T47D (cell line): Measurements from ENCODE around the gene RBM33.

Experiments used
- DNase-seq, 2 experiments: peaks; one replicate each; pipeline versions ENCODE4 v3.0.0 to v3.0.0-alpha.2; 2011 to 2012; ENCODE audit warnings: low read depth in 1 of 2, low spot score in 1 of 2
- JUND ChIP-seq: IDR thresholded peaks from 2 replicates; pipeline ENCODE4 v1.6.1; 2012; ENCODE audit warnings: low read depth
- in situ Hi-C: cut with HindIII; loops from 2 replicates; pipeline ENCODE4 v1.10.0; 2016; ENCODE audit warnings: low sequenced_read_pairs, low pct_unique_long_range_greater_than_20kb

The RBM33 gene

DNA sequence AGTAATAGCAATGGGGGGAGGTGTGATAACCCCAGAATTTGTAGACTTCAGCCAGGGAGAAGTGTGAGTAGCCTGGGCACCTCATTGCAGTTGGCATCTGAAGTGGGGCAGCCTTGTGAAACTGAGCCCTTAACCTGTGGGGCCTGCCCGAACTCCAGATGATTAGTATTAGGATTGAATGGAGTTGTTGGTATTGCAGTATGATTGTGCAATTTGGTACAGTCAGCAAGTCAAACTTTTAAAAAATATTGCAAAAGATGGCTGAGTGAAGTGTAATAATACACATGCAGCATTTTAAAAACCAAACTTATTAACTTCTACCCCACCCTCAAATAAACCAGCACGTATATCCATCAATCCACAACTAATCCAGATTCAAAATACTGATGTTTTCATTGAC, 9.3 kb downstream of the RBM33 start:
- DNase-seq = no peak
- in situ Hi-C loops = no loop called here

DNA sequence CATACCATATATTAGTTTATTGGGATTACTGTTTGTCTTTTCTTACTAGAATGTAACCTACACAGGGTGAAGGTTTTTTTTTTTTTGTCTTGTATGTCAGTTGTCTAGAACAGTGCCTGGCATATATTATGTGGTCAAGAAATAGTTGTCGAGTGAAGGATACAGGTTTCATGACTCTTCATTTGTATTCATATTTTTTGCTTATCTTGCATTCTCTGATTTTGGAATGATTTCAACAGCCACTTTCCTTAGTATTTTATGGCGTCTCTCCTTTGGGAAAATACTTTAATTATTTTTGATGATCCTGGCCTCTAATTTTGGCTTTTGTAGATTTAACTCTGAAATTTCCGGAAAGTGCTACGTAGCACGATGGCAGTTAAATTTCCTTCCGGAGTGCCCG, 12.4 kb downstream of the RBM33 start:
- no peak for TF ChIP-seq JUND
- in situ Hi-C loops = no loop called here
- no peak for DNase-seq

More for the DNA sequence above, 9.3 kb downstream of the RBM33 start:
- TF ChIP-seq JUND = no peak

DNA sequence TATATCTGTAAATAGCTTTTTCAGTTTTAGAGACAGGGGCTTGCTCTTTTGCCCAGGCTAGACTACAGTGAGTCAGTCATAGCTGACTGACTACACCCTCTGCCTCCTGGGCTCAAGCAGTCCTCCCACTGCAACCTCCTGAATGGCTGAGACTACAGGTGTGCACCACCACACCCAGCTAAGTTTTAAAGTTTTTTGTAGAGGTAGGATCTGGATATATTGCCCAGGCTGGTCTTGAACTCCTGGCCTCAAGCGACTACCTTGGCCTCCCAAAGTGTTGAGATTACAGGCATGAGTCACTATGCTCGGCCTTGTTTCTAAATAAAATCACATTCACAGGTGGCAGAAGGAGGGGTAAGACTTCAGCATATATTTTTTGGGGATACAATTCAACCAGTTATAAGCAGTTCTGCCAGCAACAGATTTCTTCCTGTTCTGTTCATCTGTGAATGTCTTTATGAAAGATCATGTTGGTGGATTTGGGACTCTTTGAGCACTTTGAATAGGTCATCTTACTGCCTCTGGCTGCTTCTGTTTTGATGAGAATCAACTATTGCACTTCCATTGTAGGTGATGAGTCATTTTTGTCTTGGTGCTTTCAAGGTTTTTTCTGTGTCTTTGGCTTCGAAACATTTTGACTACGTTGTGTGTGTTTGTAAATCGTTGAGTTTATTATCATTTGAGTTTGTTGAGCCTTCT, 15.7 kb downstream of the RBM33 start:
- DNase-seq = no peak
- TF ChIP-seq JUND = no peak
- in situ Hi-C loops = no loop called here

- no peak for DNase-seq
- in situ Hi-C loops = no loop called here
- no peak for TF ChIP-seq JUND
Measured at GRCh38 chr7:155660758-155661093, 16.3 kb downstream of the RBM33 start.

GRCh38 chr7:155662343-155663043, 18.0 kb downstream of the RBM33 start:
- in situ Hi-C loops = no loop called here
- DNase-seq = no peak
- TF ChIP-seq JUND = no peak

DNA sequence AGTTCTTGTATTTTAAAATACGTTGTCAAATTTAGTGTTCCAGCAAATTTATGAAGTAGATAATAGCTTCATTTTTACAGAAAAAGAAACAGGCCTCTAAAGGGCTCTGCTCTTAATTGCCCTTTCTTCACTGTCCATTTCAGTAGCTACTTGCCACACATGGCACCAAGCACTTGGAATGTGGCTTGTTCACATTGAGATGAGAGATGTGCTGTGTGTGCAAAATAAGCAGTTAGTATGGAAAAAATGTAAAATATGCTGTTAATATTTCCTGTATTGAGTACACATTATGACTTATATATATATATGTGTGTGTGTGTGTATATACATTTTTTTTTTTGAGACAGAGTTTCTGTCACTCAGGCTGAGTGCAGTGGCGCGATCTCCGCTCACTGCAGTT, 19.5 kb downstream of the RBM33 start:
- DNase-seq = peak in 1 of 2 experiments; percentile 22
- no peak for TF ChIP-seq JUND
- in situ Hi-C loops = no loop called here

- in situ Hi-C loops = no loop called here
- no peak for DNase-seq
- TF ChIP-seq JUND = no peak
Measured at GRCh38 chr7:155665079-155665956, 20.9 kb downstream of the RBM33 start.

- in situ Hi-C loops = no loop called here
- no peak for DNase-seq
- TF ChIP-seq JUND = no peak
Measured at GRCh38 chr7:155665957-155666287, 21.5 kb downstream of the RBM33 start.

GRCh38 chr7:155667241-155667829, 22.9 kb downstream of the RBM33 start:
- no peak for TF ChIP-seq JUND
- in situ Hi-C loops = no loop called here
- no peak for DNase-seq

- in situ Hi-C loops = no loop called here
- DNase-seq = peak in 1 of 2 experiments; percentile 40
- no peak for TF ChIP-seq JUND
Measured at GRCh38 chr7:155669717-155670505, 25.4 kb downstream of the RBM33 start.

DNA sequence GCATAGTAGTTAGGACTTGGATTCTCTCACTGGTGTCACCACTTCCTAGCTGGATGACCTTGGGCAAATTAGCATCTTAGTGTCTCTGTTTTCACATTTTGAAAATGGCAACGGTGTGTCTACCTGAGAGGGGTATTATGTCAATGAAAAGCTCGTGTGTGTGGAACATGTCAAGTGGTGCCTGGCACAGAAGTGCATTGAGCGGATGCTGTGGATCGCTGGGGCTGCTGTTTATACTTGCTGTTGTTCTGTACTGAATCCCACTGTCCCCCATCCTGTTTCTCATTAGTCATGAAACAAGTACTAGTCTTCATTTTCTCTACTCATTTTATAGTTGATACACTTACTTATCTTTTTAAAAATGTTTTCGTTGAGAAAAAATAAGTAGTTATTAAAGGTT, 26.1 kb downstream of the RBM33 start:
- in situ Hi-C loops = no loop called here
- no peak for DNase-seq
- TF ChIP-seq JUND = no peak

- no peak for DNase-seq
- no peak for TF ChIP-seq JUND
- in situ Hi-C loops = no loop called here
Measured at GRCh38 chr7:155674556-155674955, 30.1 kb downstream of the RBM33 start.
